OCI-LY1 (cell line): ENCODE measurements around the gene INTS7.

Source experiments
- H2AFZ ChIP-seq: fragments of 200-600 bp; sonication (generic), shearing (Covaris generic); 2 replicates; pipeline ENCODE4 v1.6.0; 2014; ENCODE audit warnings: antibody characterized with exemption, mild to moderate bottlenecking, low read length
- H3F3A ChIP-seq: fragments of 200-600 bp; sonication (generic), shearing (Covaris generic); 2 replicates; pipeline ENCODE4 v1.6.0; 2014; ENCODE audit warnings: mild to moderate bottlenecking, antibody characterized with exemption, low read length, moderate library complexity; ENCODE audit not compliant: insufficient read depth
- H3K27ac ChIP-seq: fragments of 200-600 bp; sonication (generic); 2 replicates; pipeline ENCODE4 v1.5.1; 2014; ENCODE audit warnings: low read length, mixed run types, mild to moderate bottlenecking, low read depth; ENCODE audit not compliant: poor library complexity, severe bottlenecking
- H3K27me3 ChIP-seq: fragments of 200-600 bp; sonication (generic); 2 replicates; pipeline ENCODE4 v1.6.0; 2014; ENCODE audit warnings: antibody characterized with exemption, mild to moderate bottlenecking, low read length, moderate library complexity; ENCODE audit not compliant: insufficient read depth
- H3K36me3 ChIP-seq: fragments of 200-600 bp; sonication (generic); 2 replicates; pipeline ENCODE4 v1.6.1; 2014; ENCODE audit warnings: mild to moderate bottlenecking, antibody characterized with exemption, low read length, moderate library complexity, mixed read lengths; ENCODE audit not compliant: insufficient read depth
- H3K4me1 ChIP-seq: fragments of 200-600 bp; sonication (generic); 2 replicates; pipeline ENCODE4 v1.5.1; 2014; ENCODE audit warnings: mild to moderate bottlenecking, low read length, moderate library complexity; ENCODE audit not compliant: insufficient read depth, severe bottlenecking
- H3K4me2 ChIP-seq: fragments of 200-600 bp; sonication (generic), shearing (Covaris generic); 2 replicates; pipeline ENCODE4 v1.6.1; 2014; ENCODE audit warnings: low read length
- H3K4me3 ChIP-seq: fragments of 200-600 bp; sonication (generic); 2 replicates; pipeline ENCODE4 v1.5.1; 2014; ENCODE audit warnings: low read length, low read depth, mild to moderate bottlenecking, mixed read lengths; ENCODE audit not compliant: poor library complexity, severe bottlenecking
- H3K79me2 ChIP-seq: fragments of 200-600 bp; shearing (Covaris generic); 2 replicates; pipeline ENCODE4 v1.6.1; 2016; ENCODE audit warnings: mixed run types, low read length, mixed read lengths; ENCODE audit not compliant: insufficient read depth
- H3K9ac ChIP-seq: fragments of 200-600 bp; sonication (generic), shearing (Covaris generic); 2 replicates; pipeline ENCODE4 v1.6.1; 2014; ENCODE audit warnings: mild to moderate bottlenecking, low read length, mixed read lengths
- H3K9me2 ChIP-seq: fragments of 200-600 bp; sonication (generic), shearing (Covaris generic); 2 replicates; pipeline ENCODE4 v1.6.1; 2014; ENCODE audit warnings: low read depth, mild to moderate bottlenecking, low read length, mixed read lengths
- H3K9me3 ChIP-seq: fragments of 200-600 bp; shearing (Covaris generic); 2 replicates; pipeline ENCODE4 v1.6.1; 2014; ENCODE audit warnings: low read length, mixed read lengths
- H4K20me1 ChIP-seq: fragments of 200-600 bp; sonication (generic), shearing (Covaris generic); 2 replicates; pipeline ENCODE4 v1.6.0; 2016; ENCODE audit warnings: mild to moderate bottlenecking, low read length; ENCODE audit not compliant: insufficient read depth
- EZH2 ChIP-seq: fragments of 200-600 bp; sonication (generic), shearing (Covaris generic); IDR thresholded peaks from 2 replicates; pipeline ENCODE4 v1.8.0; 2017; ENCODE audit warnings: borderline replicate concordance, mixed run types, mild to moderate bottlenecking, antibody characterized with exemption, low read length, moderate library complexity, mixed read lengths
- TF ChIP-seq, protein P1 (sequence below): fragments of 200-600 bp; sonication (generic), shearing (Covaris generic); IDR thresholded peaks from 2 replicates; pipeline ENCODE4 v1.5.1; 2017; ENCODE audit warnings: mild to moderate bottlenecking, antibody characterized with exemption, low read length, moderate library complexity, mixed read lengths

INTS7 gene

DNA sequence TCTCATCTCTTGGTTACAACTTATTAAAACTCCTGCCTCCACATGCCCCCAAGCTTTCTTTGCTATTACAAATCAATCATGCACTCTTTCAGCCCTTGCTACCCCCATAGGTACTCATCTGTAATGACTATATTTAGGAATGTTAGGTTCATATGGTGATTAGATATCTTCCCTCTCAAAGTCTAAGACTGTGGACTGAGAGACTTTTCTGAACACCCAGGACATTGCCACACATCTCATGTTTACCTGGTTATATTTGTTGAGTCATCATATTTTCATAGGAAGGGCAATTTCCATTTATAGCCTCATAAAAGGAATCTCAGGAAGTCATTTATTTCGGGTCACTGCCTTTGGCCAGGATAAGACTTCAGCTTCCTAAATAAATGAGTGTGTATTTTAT is 123.3 kb downstream of the INTS7 start:
- no peaks in the 10 kb centered on the region for H3K27me3 ChIP-seq
- H4K20me1 ChIP-seq = no peaks in the 10 kb centered on the region
- no peak overlapping the region for H2AFZ ChIP-seq
- H3K9me2 ChIP-seq = no peaks in the 10 kb centered on the region
- no peak for TF ChIP-seq EZH2
- TF ChIP-seq, protein P1, sequence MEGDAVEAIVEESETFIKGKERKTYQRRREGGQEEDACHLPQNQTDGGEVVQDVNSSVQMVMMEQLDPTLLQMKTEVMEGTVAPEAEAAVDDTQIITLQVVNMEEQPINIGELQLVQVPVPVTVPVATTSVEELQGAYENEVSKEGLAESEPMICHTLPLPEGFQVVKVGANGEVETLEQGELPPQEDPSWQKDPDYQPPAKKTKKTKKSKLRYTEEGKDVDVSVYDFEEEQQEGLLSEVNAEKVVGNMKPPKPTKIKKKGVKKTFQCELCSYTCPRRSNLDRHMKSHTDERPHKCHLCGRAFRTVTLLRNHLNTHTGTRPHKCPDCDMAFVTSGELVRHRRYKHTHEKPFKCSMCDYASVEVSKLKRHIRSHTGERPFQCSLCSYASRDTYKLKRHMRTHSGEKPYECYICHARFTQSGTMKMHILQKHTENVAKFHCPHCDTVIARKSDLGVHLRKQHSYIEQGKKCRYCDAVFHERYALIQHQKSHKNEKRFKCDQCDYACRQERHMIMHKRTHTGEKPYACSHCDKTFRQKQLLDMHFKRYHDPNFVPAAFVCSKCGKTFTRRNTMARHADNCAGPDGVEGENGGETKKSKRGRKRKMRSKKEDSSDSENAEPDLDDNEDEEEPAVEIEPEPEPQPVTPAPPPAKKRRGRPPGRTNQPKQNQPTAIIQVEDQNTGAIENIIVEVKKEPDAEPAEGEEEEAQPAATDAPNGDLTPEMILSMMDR = no peak
- no peak overlapping the region for H3K4me3 ChIP-seq
- no peaks in the 10 kb centered on the region for H3F3A ChIP-seq
- no peak overlapping the region for H3K27ac ChIP-seq
- H3K36me3 ChIP-seq = no peaks in the 10 kb centered on the region
- H3K79me2 ChIP-seq = no peaks in the 10 kb centered on the region
- no peaks in the 10 kb centered on the region for H3K9me3 ChIP-seq
- no peak overlapping the region for H3K4me2 ChIP-seq
- no peaks in the 10 kb centered on the region for H3K4me1 ChIP-seq
- H3K9ac ChIP-seq = no peak overlapping the region

DNA sequence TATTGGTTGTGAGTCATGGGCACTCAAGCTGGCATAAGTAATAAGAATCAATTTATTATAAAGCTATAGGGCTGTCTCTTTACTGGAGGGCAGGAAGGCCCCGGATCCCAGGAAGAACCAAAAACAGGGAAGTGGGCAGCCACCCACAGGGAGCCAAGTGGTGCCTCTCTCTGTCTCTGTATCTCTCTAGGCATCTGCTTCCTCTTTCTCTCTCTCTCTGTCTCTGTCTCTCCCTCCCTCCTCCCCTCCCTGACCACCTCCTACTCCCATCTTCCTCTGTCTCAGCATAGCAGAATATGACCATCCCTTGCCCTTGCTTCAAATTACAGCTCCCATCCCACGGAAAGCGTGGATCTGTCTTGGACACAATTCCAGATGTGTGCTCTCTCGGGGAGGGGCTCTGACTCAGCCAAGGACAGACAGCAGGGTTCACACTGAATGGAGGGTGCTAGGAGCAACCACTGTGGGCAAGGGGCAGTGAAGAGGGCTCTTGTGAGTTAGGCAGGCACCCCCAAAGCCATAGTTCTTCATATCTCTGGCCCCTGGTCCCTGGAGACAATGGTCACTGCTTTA is 124.4 kb downstream of the INTS7 start:
- Histone ChIP-seq H3K36me3 (no peaks in the 10 kb centered on the region), H3F3A (no peaks in the 10 kb centered on the region), H4K20me1 (no peaks in the 10 kb centered on the region), H3K4me2 (no peak overlapping the region), H3K4me3 (no peak overlapping the region), H3K9me2 (no peaks in the 10 kb centered on the region), H2AFZ (no peak overlapping the region), H3K9me3 (no peaks in the 10 kb centered on the region), H3K4me1 (no peaks in the 10 kb centered on the region), H3K27ac (no peak overlapping the region), H3K79me2 (no peaks in the 10 kb centered on the region), H3K27me3 (no peaks in the 10 kb centered on the region), H3K9ac (no peak overlapping the region)
- no peak for TF ChIP-seq EZH2
- TF ChIP-seq, protein P1 = no peak

DNA sequence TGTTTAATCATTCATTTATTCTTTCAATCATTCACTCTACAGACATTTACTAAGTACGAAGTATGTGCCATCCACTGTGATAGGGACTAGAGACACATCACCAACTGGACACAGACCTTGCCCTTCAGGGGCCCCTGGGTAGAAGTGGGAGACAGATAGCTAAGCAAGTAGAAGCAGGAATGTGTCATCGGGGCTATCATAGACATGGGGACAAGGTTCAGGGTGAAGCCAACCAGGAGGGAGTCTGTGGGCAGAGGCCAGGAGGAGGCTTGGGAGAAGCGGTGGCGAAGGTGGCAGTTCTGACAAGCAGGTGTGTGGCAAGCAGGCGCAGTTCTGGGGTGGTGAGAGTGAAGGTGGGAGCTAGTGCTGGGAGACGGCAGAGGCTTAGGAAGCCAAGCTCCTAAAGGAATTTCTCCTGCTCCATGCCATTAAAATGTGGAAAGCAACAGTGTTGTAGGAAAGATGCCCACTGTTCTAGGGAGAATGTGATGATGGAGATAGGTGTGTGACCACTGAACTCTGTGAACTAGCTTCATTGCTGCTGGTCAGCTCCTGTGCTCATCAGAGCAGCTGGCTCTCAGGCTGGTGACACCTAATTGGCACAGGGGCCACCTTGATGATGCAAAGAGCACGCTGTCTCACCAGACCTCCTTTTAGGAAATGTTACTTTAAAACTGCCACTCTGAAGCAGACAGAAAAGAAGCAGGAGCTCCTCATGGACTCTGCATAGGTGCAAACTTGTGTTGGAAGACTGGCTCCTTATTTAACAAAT is 125.1 kb downstream of the INTS7 start:
- TF ChIP-seq EZH2 = no peak
- TF ChIP-seq, protein P1 = no peak
- H3K4me3 ChIP-seq = no peak overlapping the region
- no peaks in the 10 kb centered on the region for H4K20me1 ChIP-seq
- no peaks in the 10 kb centered on the region for H3K27me3 ChIP-seq
- H3K36me3 ChIP-seq = no peaks in the 10 kb centered on the region
- no peak overlapping the region for H3K9ac ChIP-seq
- no peaks in the 10 kb centered on the region for H3K79me2 ChIP-seq
- no peaks in the 10 kb centered on the region for H3K9me2 ChIP-seq
- no peaks in the 10 kb centered on the region for H3F3A ChIP-seq
- H3K9me3 ChIP-seq = no peaks in the 10 kb centered on the region
- H3K4me2 ChIP-seq = no peak overlapping the region
- no peak overlapping the region for H2AFZ ChIP-seq
- H3K27ac ChIP-seq = no peak overlapping the region
- H3K4me1 ChIP-seq = no peaks in the 10 kb centered on the region
